DND-41 (cell line): Measurements from ENCODE around the gene MBTPS1.

Experiments used
- CTCF ChIP-seq: IDR thresholded peaks from 2 replicates; pipeline ENCODE4 v1.5.1; 2012; ENCODE audit warnings: borderline replicate concordance, low read length, moderate library complexity, mild to moderate bottlenecking; ENCODE audit not compliant: poor library complexity, severe bottlenecking; ENCODE audit errors: extremely low read depth
- EZH2 ChIP-seq: IDR thresholded peaks from 3 replicates; pipeline ENCODE4 v1.6.1; 2012; ENCODE audit warnings: borderline replicate concordance, low read depth, mild to moderate bottlenecking, moderate library complexity, low read length, inconsistent platforms; ENCODE audit not compliant: severe bottlenecking

DNA sequence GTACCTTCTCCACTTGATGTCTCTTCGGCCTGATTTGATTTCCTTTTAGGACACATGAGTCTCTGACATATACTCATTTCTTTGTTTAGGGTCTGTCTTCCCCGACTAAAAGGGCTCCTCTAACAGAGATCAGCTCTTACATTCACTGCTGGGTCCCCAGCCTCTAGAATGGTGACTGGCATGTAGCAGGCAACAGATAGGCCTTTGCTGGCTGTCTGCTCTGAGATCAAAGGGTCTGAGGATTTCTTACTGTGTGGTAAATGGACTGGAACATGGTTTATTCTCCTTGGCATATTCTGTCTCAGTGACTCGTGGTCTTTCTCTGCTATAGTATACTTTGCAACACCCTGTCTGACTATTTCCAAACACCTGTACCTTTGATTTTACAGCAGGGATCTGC is 45.1 kb upstream of the MBTPS1 start:
- TF ChIP-seq CTCF (no peak), EZH2 (no peak)
